ENCODE measurements around the gene TRIL. TPM values are rescaled to one million over a fixed set of nuclear protein-coding genes. Genes with fewer than 3 reads are reported as not detected.

The TRIL gene
- total and polyA plus RNA-seq, 2 of the 4 experiments (the other 2 are of a cell fraction), result under 0.01 to 0.09 TPM

- ChIA-PET CTCF (no interaction called here), POLR2A (ENCODE audit: unreplicated experiment) (no interaction called here)
- Histone ChIP-seq H4K5ac (ENCODE audit: low read depth, low read length) (no peak overlapping the region), H3K79me1 (ENCODE audit: low read depth in 1 of 2, low read length in 2 of 2) (no peaks in the 10 kb centered on the region), H4K20me1 (ENCODE audit: insufficient read depth, low read length) (no peaks in the 10 kb centered on the region), H3K4ac (ENCODE audit: low read depth, low read length) (no peak overlapping the region), H3K23ac (ENCODE audit: low read depth, low read length) (no peak overlapping the region), H3K9me1 (ENCODE audit: insufficient read depth, low read length) (no peaks in the 10 kb centered on the region), H3K36me3 (ENCODE audit: control insufficient read depth, insufficient read depth, low read length) (no peaks in the 10 kb centered on the region), H2AFZ (replicated peaks; ENCODE audit: low read length, poor library complexity) (no peak overlapping the region), H2BK5ac (ENCODE audit: low read depth, low read length, poor library complexity, severe bottlenecking) (no peak overlapping the region), H3K56ac (ENCODE audit: extremely low read depth, insufficient read depth, low read length) (no peak overlapping the region), H4K91ac (ENCODE audit: insufficient read depth, low read depth, low read length) (no peak overlapping the region), H3K9ac (ENCODE audit: low read depth, low read length) (no peak overlapping the region), H3K14ac (replicated peaks; ENCODE audit: low read depth, low read length) (no peak overlapping the region), H3K4me2 (ENCODE audit: low read depth, low read length) (no peak overlapping the region), H3K9me3 (ENCODE audit: control insufficient read depth, insufficient read depth, low read length) (no peaks in the 10 kb centered on the region), H3K18ac (ENCODE audit: low read depth, low read length) (no peak overlapping the region), H2BK120ac (ENCODE audit: low read depth, low read length) (no peak overlapping the region), H4K8ac (ENCODE audit: low read depth in 2 of 2, low read length in 2 of 2) (no peak overlapping the region), H3K27ac (ENCODE audit: insufficient read depth, low read length) (no peak overlapping the region), H2AK5ac (ENCODE audit: low read depth, low read length) (no peak overlapping the region), H3K4me1 (ENCODE audit: control insufficient read depth, insufficient read depth, low read length) (no peaks in the 10 kb centered on the region; the same call in 1 of the 2 replicates), H3K27me3 (ENCODE audit: control insufficient read depth, insufficient read depth, low read length) (peaks cover 28% of the 10 kb centered on the region), H2BK15ac (ENCODE audit: low read depth, low read length) (no peak overlapping the region), H2AK9ac (replicated peaks; ENCODE audit: low read depth, low read length, poor library complexity) (no peak overlapping the region), H3K4me3 (ENCODE audit: insufficient read depth, low read depth, low read length) (no peak overlapping the region), H2BK20ac (ENCODE audit: low read depth, low read length) (no peak overlapping the region)
- TF ChIP-seq POLR2A (IDR thresholded peaks at IDR 0.05; ENCODE audit: low read depth, low read length) (no peak), CEBPB (IDR thresholded peaks at IDR 0.05; ENCODE audit: low read depth, low read length) (no peak), RFX5 (IDR thresholded peaks at IDR 0.05; ENCODE audit: low read depth, low read length) (no peak), USF2 (IDR thresholded peaks at IDR 0.05; ENCODE audit: low read depth, low read length) (no peak), CHD1 (IDR thresholded peaks at IDR 0.05; ENCODE audit: low read depth, low read length) (no peak), FOS (IDR thresholded peaks at IDR 0.05; ENCODE audit: low read depth, low read length) (no peak), MAZ (IDR thresholded peaks at IDR 0.05; ENCODE audit: borderline replicate concordance, low read depth, low read length) (no peak), ELK1 (IDR thresholded peaks at IDR 0.05; ENCODE audit: borderline replicate concordance, low read depth, low read length) (no peak), MXI1 (IDR thresholded peaks at IDR 0.05; ENCODE audit: borderline replicate concordance, low read depth, low read length) (no peak), SMC3 (IDR thresholded peaks at IDR 0.05; ENCODE audit: low read depth, low read length) (no peak), NFE2L2 (IDR thresholded peaks at IDR 0.05; ENCODE audit: low read depth, low read length) (no peak), RCOR1 (IDR thresholded peaks at IDR 0.05; ENCODE audit: insufficient replicate concordance, low read length) (no peak), CTCF (conservative IDR thresholded peaks at IDR 0.05; ENCODE audit: low read depth, low read length) (no peak), BHLHE40 (IDR thresholded peaks at IDR 0.05; ENCODE audit: low read depth, low read length) (no peak), RAD21 (IDR thresholded peaks at IDR 0.05; ENCODE audit: low read length) (no peak), MAFK (IDR thresholded peaks at IDR 0.05; ENCODE audit: low read depth, low read length) (no peak)
- no TSS peak for BruUV-seq (replicated peaks)
- dilution Hi-C loops (cut with HindIII; ENCODE audit: low sequenced_read_pairs, unreplicated experiment), result no loop called here
- intact Hi-C loops (cut with micrococcal nuclease), result no loop called here
- in situ Hi-C loops (cut with MboI; ENCODE audit: low sequenced_read_pairs), result no loop called here
- DNase-seq, result no peak
- ATAC-seq (ENCODE audit: low read depth), result no peak
- WGBS, 2 experiments (ENCODE audit: extremely low coverage in 2 of 2, insufficient read length in 1 of 2), result no CpG with 5 or more reads among the region's 2 CpGs
Observed at GRCh38 chr7:29000717-29001076, 42.6 kb upstream of the TRIL start.
